RPMI7951 (cell line): Measurements from ENCODE around the gene DOP1A. TPM values are rescaled to one million over a fixed set of nuclear protein-coding genes. Genes with fewer than 3 reads are reported as not detected.
"Not testable (repeated sequence)": the region's sequence is repeated elsewhere in the genome, so short reads cannot be mapped to it uniquely, and the experiment has no call there.

ENCODE experiments used
- DNase-seq: peaks from one replicate; pipeline ENCODE4 v3.0.0-alpha.2; 2012; ENCODE audit warnings: low read depth
- total RNA-seq: library from RNA; depleted of rRNA; stranded (reverse); fragments of >200 nt; shearing (Covaris generic); gene quantifications from 2 replicates; pipeline ENCODE4 v1.2.3, GENCODE V29; 2014

DOP1A gene
- total RNA-seq, 1 experiment from 2014 or later = 15.4 TPM

DNA sequence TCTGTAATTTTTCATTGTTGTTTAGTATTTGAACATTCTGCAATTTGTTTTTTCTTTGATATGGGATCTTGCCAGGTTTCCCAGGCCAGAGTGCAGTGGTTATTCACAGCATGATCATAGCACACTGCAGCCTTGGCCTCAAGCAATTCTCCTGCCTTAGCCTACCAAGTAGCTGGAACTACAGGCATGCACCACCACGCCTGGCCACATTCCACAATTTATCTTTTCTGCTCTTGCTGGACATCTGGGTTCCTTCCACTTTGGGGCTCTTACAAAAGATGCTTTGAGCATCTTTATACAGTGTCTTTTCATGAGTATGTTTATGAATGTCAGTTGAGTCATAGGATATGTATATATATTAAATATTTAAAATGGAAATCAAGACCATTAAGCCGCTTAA is 83.6 kb downstream of the DOP1A start:
- DNase-seq = peak; percentile 60

DNA sequence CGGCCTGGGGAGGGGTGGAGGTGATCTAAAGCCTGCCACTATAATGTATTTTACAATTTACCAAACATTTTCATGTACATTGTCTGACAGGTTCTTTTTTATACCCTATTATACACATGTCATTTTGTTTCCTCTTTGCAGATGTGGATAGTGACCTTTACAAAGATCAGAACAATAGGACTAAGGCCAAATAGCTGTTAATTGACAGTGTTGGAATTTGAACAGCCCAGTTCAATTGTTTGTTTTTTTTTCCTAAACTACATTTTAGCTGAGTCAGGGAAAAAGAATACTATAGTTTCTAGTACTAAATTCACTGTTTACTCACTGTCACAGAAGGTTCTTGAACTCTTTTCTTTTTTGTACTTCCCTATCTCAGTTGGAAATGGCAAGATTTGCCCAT is 85.4 kb downstream of the DOP1A start:
- DNase-seq = no peak

DNA sequence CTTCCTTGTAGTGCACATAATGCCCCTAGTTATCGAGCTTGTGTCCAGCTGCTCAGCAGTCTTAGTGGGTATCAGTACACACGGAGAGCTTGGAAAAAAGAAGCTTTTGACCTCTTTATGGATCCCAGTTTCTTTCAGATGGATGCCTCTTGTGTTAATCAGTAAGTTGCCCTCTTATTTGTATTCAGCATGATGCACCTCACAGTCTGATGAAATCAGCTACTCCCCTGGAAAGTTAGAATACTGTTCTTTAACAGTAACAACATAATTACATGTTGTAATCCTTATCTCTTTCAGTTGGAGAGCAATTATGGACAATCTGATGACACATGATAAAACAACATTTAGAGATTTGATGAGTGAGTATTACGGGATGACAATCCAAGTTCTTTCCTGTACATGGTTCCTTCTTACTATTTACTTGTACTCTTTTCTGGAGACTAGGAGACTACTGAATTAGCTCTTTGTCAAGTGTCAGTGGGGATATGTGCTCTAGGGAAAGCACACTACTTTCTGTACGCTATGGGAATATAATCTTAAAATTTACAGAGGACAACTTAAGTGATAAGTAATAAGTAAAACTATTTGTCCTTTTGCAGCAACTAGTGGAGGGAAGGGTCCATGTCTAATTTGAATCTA is 86.5 kb downstream of the DOP1A start:
- DNase-seq = no peak

DNA sequence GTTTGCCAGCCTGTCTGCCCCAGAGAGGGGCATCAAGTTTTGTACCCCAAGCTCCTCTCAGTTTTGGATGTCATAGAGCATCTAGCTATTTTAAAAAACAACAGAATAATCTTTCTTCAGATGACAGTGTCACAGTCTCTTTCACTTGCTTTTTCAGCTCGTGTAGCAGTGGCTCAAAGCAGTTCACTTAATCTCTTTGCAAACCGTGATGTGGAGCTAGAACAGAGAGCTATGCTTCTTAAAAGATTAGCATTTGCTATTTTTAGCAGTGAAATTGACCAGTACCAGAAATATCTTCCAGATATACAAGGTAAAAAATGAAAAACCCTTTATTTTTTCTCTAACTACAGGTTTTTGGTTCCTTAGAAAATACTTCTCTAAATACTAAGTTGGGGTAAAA is 88.3 kb downstream of the DOP1A start:
- no peak for DNase-seq

DNA sequence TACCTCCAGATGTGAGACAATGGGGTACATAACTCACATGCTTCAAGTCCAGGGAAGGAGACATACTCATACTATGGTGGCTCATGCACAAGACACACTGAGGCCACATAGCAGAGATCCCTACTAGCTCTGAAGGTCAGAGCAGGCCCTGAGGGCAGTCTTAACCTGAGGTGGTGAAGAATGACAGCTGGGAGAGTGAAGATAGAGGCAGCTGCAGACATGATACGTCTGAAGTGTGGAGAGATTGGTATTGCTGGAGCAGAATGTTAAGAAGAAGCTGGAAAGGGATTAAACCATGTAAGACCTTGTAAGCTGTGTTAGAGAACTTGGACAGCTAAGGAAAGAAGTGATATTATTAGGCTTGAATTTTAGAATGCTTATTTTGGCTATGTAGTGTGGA is 92.7 kb downstream of the DOP1A start:
- DNase-seq = no peak

DNA sequence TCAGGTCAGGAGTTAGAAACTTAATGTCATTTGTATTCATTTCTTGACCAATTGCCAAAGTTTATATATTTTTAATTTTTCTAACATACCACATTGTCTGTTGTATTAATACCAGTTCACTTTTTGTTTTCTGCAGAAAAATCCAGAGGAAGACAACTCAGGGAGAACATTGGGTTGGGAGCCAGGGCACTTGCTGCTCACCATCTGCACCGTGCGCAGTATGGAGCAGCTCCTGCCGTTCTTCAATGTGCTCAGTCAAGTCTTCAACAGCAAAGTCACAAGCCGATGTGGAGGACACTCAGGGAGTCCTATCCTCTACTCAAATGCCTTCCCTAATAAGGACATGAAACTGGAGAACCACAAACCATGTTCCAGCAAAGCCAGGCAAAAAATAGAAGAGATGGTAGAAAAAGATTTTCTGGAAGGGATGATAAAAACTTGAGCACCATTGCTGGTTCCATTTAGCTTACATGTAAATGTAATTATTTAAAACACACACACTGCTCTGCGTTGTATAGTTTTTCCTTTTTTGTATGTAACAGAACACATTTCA is 100.3 kb downstream of the DOP1A start:
- DNase-seq = no peak

DNA sequence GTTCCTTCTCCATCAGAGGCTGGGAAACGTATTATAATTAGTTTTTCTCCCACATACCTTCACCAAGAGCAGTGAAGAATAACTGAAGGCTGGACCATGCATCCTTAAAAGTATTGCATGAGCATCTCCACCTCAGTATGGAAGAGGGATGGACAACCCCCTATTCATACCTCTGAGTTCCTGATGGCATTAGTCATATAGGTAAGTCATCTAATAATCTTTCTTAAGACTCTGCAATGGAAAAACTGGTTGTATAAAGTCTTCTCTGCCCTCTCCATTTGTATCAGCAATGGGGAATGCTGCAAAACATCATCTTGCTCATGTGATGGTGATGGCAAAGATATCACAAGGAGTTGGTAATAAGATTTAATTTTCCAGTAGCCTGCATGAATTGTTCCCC is 101.1 kb downstream of the DOP1A start:
- no peak for DNase-seq

DNA sequence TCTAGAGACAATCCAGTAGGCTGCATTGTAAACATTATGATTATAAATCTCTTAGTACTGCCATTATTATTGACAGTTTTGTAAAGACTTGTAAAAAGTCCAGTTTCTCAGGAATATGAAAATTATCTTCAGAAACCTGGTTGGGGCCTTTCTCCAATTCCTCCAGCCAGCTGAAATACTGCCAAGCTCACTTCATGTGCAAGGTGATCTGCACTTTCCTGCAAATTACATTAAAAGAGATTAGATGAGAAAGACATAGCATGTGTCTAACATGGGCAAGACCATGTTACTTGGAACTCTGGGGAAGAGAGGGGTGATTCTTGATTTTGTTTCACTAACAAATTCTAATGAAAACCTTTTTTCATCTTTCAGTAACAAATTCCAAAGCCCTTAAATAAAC is 101.6 kb downstream of the DOP1A start:
- no peak for DNase-seq

DNA sequence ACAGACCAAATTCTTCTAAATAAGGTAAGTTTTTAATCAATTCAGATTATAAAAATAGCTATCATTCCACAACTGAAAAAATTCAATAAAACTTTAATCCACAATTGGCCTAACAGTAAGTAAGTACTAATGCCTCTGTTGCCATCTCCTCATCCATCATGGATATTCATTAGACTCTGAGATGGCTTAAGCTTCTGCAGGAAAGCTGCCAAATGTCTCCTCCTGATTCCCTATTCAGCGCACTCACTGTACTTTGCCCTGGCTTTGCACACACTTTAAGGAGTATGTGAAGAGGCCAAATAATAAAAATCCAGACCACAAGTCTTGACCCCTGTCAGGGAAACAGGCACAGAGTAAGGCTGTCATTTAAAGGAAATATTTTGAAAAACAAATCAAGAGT is 102.0 kb downstream of the DOP1A start:
- no peak for DNase-seq

DNA sequence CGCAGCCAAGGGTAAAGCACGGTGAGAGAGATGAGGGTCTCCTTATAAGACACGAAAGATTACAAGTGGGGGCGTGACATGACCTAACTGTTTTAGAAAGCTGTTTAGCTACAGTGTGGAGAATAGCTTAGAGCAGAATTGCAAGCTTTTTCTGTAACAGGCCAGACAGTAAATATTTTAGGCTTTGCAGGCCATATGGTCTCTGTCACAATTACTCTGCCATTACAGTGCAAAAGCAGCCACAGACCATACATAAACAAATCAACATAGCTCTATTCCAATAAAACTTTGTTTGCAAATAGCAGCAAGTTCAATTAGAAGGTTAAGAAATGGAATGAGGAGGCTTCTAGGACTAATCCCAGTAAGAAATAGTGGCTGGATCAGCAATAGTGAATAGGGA is 108.8 kb downstream of the DOP1A start:
- no peak for DNase-seq

DNA sequence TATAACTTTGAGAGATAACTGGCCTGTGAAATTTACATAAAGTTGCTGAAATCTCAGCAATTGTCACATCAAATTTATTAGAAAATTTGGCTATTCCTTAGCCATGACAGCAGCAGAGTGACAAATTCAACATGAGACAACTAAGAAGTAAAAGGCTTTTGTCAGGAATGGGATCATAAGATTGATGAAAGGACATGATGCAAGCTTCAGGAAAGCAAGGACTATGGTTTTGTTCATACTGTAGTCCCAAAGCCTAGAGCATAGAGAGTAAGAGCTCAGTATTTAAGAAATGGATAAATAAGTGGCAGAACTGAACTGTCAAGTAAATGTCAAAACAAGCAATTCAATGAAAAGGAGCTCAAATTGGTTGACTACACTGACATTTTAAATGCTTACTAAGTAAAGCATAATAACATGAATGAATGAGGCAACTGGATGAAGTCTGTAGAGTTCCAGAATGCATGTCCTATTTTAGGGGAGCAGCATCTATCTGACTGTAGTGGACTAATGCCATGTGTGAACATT is 113.0 kb downstream of the DOP1A start:
- no peak for DNase-seq

DNA sequence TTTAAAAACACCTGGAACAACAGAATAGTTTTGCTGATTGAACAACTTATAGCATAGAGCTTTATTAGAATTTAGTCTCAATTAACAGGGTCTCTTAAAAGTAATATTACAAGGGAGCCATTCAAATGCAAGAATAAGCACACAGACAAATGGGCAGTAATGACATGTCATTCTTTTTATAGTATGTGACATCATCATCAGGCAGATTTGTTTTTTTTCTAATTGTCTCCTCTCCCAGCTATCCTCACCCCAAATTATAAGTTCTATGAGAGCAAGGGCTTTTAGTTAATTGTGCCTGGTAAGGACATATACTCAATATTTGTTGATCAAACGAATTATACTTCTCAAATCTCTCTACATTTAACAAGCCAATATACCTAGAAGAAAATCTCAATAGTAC is 114.6 kb downstream of the DOP1A start:
- no peak for DNase-seq

DNA sequence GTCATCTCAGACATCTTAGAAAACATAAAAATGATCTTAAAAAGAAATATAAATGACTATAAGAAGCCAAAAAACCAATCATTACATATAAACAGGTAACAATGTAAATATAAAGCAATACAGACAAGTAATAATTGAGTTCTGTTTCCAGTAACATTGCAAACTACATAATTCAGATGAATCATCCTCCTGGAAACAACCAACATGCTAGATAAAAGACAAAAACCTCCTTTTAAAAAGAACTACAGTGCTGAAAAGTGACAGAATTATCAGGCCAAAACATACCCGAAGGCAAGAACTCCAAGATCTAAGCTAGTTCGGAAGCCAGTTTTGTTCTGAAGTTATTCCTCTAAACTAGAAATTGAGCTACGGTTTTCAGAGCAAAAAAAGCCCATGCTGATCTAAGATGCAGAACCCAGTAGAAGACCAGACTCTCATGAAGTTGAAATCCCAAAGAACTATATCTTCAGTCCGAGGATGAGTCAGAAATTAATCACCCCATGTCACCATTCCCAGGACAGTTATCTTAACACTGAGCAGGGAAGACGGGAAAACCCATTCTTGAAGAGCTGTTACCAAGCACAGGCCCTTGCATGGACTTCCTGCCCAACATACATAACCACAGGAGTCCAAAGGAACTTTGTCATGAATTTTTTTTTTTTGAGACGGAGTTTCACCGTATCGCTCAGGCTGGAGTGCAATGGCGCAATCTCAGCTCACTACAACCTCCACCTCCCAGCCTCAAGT is 115.8 kb downstream of the DOP1A start:
- peak; percentile 98 for DNase-seq

DNA sequence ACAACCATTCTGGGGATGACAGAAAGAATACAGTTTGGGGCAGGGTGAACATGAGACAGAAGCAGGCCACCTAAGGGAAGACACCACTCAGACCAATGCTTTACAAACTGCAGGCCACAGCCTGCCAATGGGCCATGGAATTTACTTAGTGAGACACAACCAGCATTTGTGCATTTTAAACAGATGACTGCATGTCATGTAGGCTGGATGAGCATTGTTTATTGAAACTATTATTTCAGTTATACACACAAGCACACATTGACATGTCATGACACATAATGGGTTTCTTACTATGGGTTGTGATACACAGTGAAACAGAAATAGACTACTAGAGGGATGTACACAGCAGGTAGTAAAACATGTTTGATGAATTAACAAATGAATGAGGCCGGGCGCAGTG is 117.6 kb downstream of the DOP1A start:
- no peak for DNase-seq

DNA sequence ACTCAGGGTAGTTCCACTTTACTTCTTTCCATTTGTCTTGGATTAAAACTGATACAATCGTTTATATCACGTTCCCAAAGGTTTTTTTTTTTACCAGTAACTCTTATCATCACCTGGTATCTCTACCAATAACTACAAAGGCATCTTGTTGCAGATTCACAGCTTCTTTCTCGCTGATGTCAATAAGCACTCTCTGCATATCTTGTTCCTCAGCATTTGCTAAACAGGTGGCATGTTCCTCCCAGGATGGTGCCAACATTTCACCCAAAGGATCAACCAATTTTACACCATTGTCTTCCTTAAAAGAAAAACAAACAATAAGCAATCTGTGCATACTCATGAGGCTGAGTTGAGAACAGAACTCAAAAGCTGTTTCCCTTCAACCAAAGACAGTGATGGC is 121.0 kb downstream of the DOP1A start:
- no peak for DNase-seq

DNA sequence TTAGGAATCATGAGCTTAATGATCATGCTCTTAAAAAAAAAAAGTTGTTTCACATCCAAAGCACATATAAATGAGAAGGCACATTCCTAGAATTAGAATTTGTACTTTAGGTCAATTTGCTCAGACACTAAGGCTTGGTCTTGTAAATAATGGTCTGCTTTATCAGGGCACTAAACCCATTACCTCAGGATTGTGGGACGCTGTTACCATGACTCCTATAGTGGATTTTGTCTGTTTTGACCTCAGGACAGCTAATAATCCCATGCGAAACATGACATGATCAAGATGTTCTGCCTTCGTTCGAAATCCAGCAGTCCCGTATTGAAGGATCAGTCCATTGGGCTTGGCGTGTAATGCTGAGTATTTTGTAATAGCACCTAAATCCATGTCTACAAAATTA is 123.2 kb downstream of the DOP1A start:
- no peak for DNase-seq

DNA sequence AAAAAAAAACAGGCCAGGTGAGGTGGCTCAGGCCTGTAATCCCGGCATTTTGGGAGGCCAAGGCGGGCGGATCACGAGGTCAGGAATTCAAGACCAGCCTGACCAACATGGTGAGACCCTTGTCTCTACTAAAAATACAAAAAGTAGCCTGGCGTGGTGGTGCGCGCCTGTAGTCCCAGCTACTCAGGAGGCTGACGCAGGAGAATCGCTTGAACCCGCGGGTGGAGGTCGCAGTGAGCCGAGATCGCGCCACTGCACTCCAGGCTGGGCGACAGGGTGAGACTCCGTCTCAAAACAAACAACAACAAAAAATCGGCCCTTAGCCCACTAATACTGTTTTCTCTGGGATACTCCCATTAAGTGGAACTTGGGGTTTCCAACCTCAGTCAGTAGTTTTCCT is 124.5 kb downstream of the DOP1A start:
- DNase-seq = not testable (repeated sequence)

DNA sequence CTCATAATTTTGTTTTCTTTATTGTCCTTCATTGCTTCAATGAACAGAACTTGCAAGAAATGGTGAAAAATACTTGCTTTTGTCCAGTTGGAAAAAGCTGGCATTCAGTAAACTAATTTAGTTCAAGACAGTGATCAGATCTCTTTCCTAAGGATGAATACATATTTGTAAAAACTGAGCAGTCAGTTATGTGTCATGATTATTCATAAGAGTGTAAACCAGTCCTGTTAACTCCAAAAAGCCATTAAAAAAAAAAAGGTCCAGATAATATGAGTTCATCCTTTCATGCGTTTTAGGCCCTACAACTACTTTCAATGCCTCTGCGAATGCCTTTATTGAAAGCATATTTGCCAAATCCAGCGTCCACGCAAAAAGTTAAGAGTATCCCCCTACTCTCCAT is 125.0 kb downstream of the DOP1A start:
- no peak for DNase-seq

DNA sequence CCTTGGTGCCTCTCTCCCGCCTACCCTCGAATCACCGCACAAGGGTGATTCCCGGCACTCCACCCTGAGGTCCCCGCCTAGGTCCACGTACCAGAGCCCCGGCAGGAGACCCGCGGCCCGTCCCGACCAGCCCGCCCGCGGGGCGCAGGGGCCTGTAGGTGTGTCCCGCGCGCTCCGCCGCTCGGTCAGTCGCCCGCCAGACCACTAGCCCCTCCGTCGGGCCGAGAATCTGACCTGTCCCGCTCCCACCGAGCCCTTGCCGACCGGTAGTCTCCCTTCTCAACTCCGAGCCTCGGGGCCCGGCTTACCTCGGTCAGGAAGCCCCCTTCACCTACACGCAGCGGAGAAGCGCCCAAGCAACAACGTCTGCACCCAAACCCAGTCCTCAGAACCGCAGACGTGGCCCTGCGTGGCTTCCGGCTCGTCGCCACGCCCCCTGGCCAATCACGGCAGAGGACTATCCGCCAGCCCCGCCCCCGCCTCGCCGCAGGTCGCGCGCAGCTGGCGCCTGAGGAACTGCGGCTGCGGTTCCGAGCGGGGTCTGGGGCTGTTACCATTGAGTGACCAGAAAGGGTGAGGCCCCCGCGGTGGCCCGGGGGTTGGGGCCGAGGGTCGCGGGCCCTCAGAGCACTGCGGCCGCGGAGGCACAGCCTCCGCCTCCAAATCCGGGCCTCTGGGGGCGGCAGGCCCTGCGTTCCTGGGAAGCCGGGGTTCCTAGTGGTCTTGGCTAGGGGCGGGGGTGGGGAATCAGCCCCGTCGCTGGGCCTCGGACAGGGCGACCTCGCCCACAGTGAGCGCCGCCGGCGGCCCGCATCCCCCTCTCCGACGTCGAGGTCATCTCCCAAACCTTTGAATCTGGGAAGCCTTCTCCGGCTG is 125.6 kb downstream of the DOP1A start, which contains the start of the genes PGM3 and RWDD2A:
Gene PGM3 (minus strand): TSS at position 395 of the 876 bp plus-strand sequence. CDS start 2,253 bp downstream, outside the sequence.
Gene RWDD2A (plus strand): TSS at position 487 of the 876 bp plus-strand sequence. CDS start 1,095 bp downstream, outside the sequence.
- peak; percentile 85 for DNase-seq

DNA sequence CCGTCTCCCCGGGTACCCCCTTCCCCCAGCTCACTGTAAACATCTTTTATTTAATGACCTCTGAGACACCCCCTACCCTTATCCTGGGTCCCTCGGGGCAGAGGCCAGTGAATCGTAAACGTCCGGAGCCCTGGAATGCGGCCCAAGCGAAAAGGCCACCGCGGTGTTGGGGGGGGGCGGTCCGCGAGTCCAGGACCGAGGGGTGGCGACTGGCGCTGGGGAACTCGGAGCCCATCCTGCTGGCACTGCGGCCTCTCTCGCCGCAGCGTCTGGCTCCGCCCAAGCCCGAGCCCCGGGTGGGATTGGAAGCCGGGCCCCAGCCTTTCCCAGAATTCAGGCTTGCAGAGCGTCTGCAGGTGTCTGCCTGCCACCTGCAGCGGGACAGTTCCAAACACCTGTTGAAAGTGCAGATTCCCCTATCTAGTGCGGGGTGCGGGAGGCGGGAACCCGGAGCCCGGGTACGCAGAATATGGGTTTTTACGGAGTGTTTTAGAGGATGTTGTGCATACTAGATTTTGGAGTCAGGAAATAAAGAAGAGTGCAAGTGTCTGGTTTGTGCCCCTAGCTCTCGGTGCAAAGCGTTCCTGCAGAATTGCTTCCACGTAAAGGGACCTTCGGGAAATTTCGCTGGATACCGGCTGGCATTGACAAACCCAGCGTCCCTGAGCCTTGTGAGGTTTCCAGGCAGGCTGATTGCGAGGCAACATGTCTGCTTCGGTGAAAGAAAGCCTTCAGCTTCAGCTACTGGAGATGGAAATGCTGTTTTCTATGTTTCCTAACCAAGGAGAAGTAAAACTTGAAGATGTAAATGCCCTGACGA is 126.5 kb downstream of the DOP1A start:
- DNase-seq = peak; percentile 43
